BJ (cell line): ENCODE data around the gene GPSM1. TPM values are rescaled to one million over a fixed set of nuclear protein-coding genes. Genes with fewer than 3 reads are reported as not detected.

Experiments used
- CTCF ChIA-PET: fragments of 350-600 bp; formaldehyde crosslinking; extraction: SDS; loops from one replicate; lab custom pipeline; 2021; ENCODE audit warnings: antibody characterized with exemption, inconsistent platforms; lab: Yijun Ruan, JAX
- POLR2A ChIA-PET: fragments of 300-600 bp; sonication (Branson Sonifier 250); formaldehyde crosslinking; extraction: SDS; loops from one replicate; lab custom pipeline; 2021; ENCODE audit warnings: antibody characterized with exemption; lab: Charles Lee
- DNase-seq: peaks from one replicate; pipeline ENCODE4 v3.0.0-alpha.2; 2011; ENCODE audit warnings: low read depth
- H3K27me3 ChIP-seq: 2 replicates; pipeline ENCODE4 v1.6.0; 2011; ENCODE audit warnings: low read length; ENCODE audit not compliant: control insufficient read depth, insufficient read depth
- H3K36me3 ChIP-seq: 2 replicates; pipeline ENCODE4 v1.5.1; 2011; ENCODE audit warnings: low read length; ENCODE audit not compliant: control insufficient read depth, insufficient read depth
- H3K4me3 ChIP-seq: 2 replicates; pipeline ENCODE4 v1.5.1; 2011; ENCODE audit warnings: low read depth, mild to moderate bottlenecking, control low read depth, low read length
- CTCF ChIP-seq: IDR thresholded peaks from 2 replicates; pipeline ENCODE4 v1.5.1; 2011; ENCODE audit warnings: low read depth, mild to moderate bottlenecking, control low read depth, inconsistent platforms, low read length, moderate library complexity; ENCODE audit not compliant: insufficient read depth
- polyA plus RNA-seq: library from polyadenylated mRNA; depleted of rRNA; stranded (reverse); fragments of >200 nt; gene quantifications from 2 replicates; pipeline ENCODE4 v1.2.3, GENCODE V29; 2011

Gene GPSM1
- polyA plus RNA-seq, 1 experiment, result 33.1 TPM

GRCh38 chr9:136344544-136345280 is 17.4 kb downstream of the GPSM1 start:
- Histone ChIP-seq H3K36me3 (peaks cover 47% of the 10 kb centered on the region), H3K27me3 (no peaks in the 10 kb centered on the region), H3K4me3 (no peak overlapping the region)
- no peak for TF ChIP-seq CTCF
- no peak for DNase-seq
- ChIA-PET CTCF (interaction anchor here (1.0 to 3.3 kb wide), 11 partner anchors 9 to 56 kb away, joined by 3 to 42 read pairs (median 7); partner anchors contain the start of gene DNLZ), POLR2A (no interaction called here)

GRCh38 chr9:136345281-136346156 is 18.2 kb downstream of the GPSM1 start:
- CTCF ChIA-PET, result interaction anchor here (1.0 to 3.3 kb wide), 15 partner anchors 8 to 64 kb away, joined by 3 to 42 read pairs (median 7); partner anchors contain the start of genes CARD9 and DNLZ
- POLR2A ChIA-PET, result no interaction called here
- peaks cover 48% of the 10 kb centered on the region for H3K36me3 ChIP-seq

DNA sequence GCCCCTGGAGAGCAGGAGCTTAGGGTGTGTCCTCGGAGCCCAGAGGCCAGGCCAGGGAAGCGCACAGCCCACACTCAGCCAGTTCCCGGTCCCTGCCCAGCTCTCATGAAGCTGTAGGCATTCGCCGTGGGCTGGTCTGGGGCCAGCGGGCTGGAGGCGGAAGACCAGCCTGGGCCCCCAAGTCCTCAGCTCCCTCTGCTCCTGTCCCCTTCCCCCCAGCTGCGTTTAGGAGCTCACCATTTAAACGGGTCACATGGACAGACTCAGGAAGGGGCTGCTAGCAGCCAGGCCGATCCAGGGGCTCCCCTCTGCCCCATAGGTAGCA is 18.8 kb downstream of the GPSM1 start:
- POLR2A ChIA-PET, result no interaction called here
- Histone ChIP-seq H3K27me3 (no peaks in the 10 kb centered on the region), H3K4me3 (no peak overlapping the region), H3K36me3 (peaks cover 44% of the 10 kb centered on the region)
- no peak for TF ChIP-seq CTCF
- DNase-seq, result no peak
- CTCF ChIA-PET, result interaction anchor here (1.2 to 3.3 kb wide), 13 partner anchors 9 to 63 kb away, joined by 4 to 42 read pairs (median 7); partner anchors contain the start of genes CARD9 and DNLZ

More at GRCh38 chr9:136345281-136346156, 18.2 kb downstream of the GPSM1 start:
- Histone ChIP-seq H3K27me3 (no peaks in the 10 kb centered on the region), H3K4me3 (no peak overlapping the region)
- peak; percentile 71 for TF ChIP-seq CTCF
- no peak for DNase-seq

DNA sequence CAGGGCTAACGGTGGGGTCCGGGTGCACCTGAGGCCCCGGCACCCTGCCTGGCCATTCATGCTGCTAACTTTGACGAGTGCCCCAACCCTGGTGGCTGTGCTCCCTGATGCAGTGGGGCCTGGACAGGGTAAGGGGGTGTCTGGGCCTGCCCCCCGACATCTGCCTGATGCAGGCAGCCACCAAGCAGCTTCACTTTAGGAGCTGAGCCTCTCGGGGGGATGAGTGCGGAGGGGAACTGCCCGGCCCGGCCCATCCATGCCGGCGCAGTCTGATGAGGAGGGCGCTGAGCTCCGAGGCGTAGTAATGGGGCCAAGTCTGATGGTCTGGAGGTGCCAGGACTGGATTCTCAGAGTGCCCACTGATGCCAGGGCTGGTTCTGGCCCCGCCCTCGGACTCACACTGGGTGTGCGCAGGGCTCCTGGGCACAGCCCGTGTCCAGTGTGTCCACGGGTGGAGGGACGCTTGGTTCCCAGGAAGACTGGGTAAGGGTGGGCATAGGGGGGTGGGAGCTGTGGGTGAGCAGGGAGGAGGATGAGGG is 19.7 kb downstream of the GPSM1 start:
- no peaks in the 10 kb centered on the region for H3K27me3 ChIP-seq
- no peak for TF ChIP-seq CTCF
- POLR2A ChIA-PET, result no interaction called here
- no peak overlapping the region for H3K4me3 ChIP-seq
- H3K36me3 ChIP-seq, result peaks cover 40% of the 10 kb centered on the region
- CTCF ChIA-PET, result interaction anchor here (1.6 to 3.3 kb wide), 3 partner anchors 10 to 35 kb away, joined by 5 to 42 read pairs (median 24); partner anchors contain the start of gene DNLZ
- DNase-seq, result no peak
